ENCODE measurements around the gene CARD8. TPM values are rescaled to one million over a fixed set of nuclear protein-coding genes. Genes with fewer than 3 reads are reported as not detected.

The CARD8 gene
- total RNA-seq, 1 experiment from 2014 or later = 8.7 TPM

DNA sequence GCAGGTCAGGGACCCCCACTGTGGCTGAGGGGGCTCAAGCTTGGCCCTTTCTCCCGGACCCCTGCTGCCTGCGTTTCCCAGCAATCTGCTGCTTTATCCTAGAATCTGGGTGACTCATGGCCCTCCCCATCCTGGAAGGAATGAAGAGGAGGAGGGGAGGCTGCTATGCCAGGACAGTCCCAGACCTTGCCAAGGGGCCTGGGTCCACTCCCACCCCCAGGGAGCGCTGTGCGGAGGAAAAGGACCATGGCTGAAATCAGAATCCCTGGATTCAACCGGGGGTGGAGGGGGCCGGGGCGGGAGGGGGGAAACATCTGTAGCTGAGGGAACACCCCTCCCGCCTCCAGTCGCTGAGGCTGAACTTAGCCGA, 34.7 kb upstream of the CARD8 start:
- BruUV-seq (replicated peaks) = no TSS peak
- POLR2A ChIA-PET (ENCODE audit: unreplicated experiment) = no interaction called here
- CTCF ChIA-PET = no interaction called here
- Histone ChIP-seq H3K9me3 (ENCODE audit: low read length) (no peaks in the 10 kb centered on the region), H3K79me2 (ENCODE audit: low read length) (no peaks in the 10 kb centered on the region), H3K9me2 (replicated peaks; ENCODE audit: low read length) (no peaks in the 10 kb centered on the region), H3K4me2 (ENCODE audit: low read length) (peak overlapping the region; percentile 90; the same call in 1 of the 2 replicates), H3K36me3 (ENCODE audit: low read depth, low read length) (no peaks in the 10 kb centered on the region; the same call in 1 of the 2 replicates), H4K20me1 (ENCODE audit: low read length) (no peaks in the 10 kb centered on the region), H3K4me1 (ENCODE audit: insufficient read depth, low read length) (peaks cover 5% of the 10 kb centered on the region), H3K27ac (ENCODE audit: low read length) (no peak overlapping the region), H3K9ac (ENCODE audit: low read length) (no peak overlapping the region), H3K27me3 (ENCODE audit: low read length) (no peaks in the 10 kb centered on the region), H3K4me3 (ENCODE audit: low read length) (no peak overlapping the region), H3F3A (ENCODE audit: low read length, unreplicated experiment) (no peaks in the 10 kb centered on the region), H2AFZ (ENCODE audit: low read length) (no peak overlapping the region)
- no peak for TF ChIP-seq EZH2 (IDR thresholded peaks at IDR 0.05; ENCODE audit: low read length, unreplicated experiment)
- TF ChIP-seq, protein P1, sequence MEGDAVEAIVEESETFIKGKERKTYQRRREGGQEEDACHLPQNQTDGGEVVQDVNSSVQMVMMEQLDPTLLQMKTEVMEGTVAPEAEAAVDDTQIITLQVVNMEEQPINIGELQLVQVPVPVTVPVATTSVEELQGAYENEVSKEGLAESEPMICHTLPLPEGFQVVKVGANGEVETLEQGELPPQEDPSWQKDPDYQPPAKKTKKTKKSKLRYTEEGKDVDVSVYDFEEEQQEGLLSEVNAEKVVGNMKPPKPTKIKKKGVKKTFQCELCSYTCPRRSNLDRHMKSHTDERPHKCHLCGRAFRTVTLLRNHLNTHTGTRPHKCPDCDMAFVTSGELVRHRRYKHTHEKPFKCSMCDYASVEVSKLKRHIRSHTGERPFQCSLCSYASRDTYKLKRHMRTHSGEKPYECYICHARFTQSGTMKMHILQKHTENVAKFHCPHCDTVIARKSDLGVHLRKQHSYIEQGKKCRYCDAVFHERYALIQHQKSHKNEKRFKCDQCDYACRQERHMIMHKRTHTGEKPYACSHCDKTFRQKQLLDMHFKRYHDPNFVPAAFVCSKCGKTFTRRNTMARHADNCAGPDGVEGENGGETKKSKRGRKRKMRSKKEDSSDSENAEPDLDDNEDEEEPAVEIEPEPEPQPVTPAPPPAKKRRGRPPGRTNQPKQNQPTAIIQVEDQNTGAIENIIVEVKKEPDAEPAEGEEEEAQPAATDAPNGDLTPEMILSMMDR (conservative IDR thresholded peaks at IDR 0.05; ENCODE audit: low read depth, low read length) = no peak
- no peak for TF ChIP-seq EZH2phosphoT487 (IDR thresholded peaks at IDR 0.05; ENCODE audit: borderline replicate concordance, low read length)
- ATAC-seq (no peak), DNase-seq (no peak)
- intact Hi-C loops (cut with micrococcal nuclease) = no loop called here

DNA sequence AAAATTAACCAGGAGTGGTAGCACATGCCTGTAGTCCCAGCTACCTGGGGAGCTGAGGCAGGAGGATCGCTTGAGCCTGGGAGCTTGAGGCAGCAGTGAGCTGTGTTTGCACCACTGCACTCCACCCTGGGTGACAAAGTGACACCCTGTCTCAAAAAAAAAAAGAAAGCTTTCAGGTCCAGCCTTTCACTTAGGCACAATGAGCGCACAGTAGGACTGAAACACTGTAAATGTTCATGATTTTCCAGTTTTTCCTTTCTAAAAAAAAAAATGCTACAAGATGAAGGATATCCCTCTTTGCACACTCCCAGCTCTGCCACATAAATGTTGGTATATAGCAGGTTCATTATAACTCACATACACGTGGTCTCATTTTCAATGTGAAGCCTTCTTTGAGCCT, 32.0 kb upstream of the CARD8 start:
- Histone ChIP-seq H2AFZ (ENCODE audit: low read length) (no peak overlapping the region), H3K4me1 (ENCODE audit: insufficient read depth, low read length) (peaks cover 5% of the 10 kb centered on the region; the same call in 1 of the 2 replicates), H3K4me3 (ENCODE audit: low read length) (no peak overlapping the region), H3F3A (ENCODE audit: low read length, unreplicated experiment) (no peaks in the 10 kb centered on the region), H4K20me1 (ENCODE audit: low read length) (no peaks in the 10 kb centered on the region), H3K27ac (ENCODE audit: low read length) (no peak overlapping the region), H3K9ac (ENCODE audit: low read length) (no peak overlapping the region), H3K79me2 (ENCODE audit: low read length) (no peaks in the 10 kb centered on the region), H3K36me3 (ENCODE audit: low read depth, low read length) (no peaks in the 10 kb centered on the region; the same call in 1 of the 2 replicates), H3K9me2 (replicated peaks; ENCODE audit: low read length) (no peaks in the 10 kb centered on the region), H3K27me3 (ENCODE audit: low read length) (no peaks in the 10 kb centered on the region), H3K9me3 (ENCODE audit: low read length) (no peaks in the 10 kb centered on the region), H3K4me2 (ENCODE audit: low read length) (no peak overlapping the region)
- CTCF ChIA-PET = no interaction called here
- TF ChIP-seq EZH2 (IDR thresholded peaks at IDR 0.05; ENCODE audit: low read length, unreplicated experiment) = no peak
- TF ChIP-seq, protein P1 (conservative IDR thresholded peaks at IDR 0.05; ENCODE audit: low read depth, low read length) = no peak
- TF ChIP-seq EZH2phosphoT487 (IDR thresholded peaks at IDR 0.05; ENCODE audit: borderline replicate concordance, low read length) = no peak
- POLR2A ChIA-PET (ENCODE audit: unreplicated experiment) = no interaction called here
- DNase-seq = no peak
- intact Hi-C loops (cut with micrococcal nuclease) = no loop called here
- ATAC-seq = no peak
- no TSS peak for BruUV-seq (replicated peaks)

DNA sequence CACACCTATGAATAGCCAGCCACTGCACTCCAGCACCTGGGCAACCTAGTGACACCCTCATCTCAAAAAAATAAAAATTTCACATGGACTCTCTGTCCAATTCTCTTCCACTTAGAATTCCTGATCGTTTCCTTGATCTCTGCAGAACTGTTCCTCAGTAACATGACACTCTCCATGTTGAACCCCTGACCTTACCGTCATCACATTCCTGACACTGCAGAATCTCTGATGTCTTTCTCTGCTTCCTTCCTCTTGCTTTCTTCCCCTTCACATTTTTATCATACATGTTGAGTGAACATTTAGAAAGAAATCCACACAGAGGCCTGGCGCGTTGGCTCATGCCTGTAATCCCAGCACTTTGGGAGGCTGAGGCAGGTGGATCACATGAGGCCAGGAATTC, 29.2 kb upstream of the CARD8 start:
- no peaks in the 10 kb centered on the region for H3F3A ChIP-seq (ENCODE audit: low read length, unreplicated experiment)
- H3K4me1 ChIP-seq (ENCODE audit: insufficient read depth, low read length) = no peaks in the 10 kb centered on the region
- CTCF ChIA-PET = no interaction called here
- no peak for TF ChIP-seq EZH2 (IDR thresholded peaks at IDR 0.05; ENCODE audit: low read length, unreplicated experiment)
- TF ChIP-seq EZH2phosphoT487 (IDR thresholded peaks at IDR 0.05; ENCODE audit: borderline replicate concordance, low read length) = no peak
- TF ChIP-seq, protein P1 (conservative IDR thresholded peaks at IDR 0.05; ENCODE audit: low read depth, low read length) = no peak
- no peaks in the 10 kb centered on the region for H3K27me3 ChIP-seq (ENCODE audit: low read length)
- no peak overlapping the region for H3K27ac ChIP-seq (ENCODE audit: low read length)
- H3K79me2 ChIP-seq (ENCODE audit: low read length) = no peaks in the 10 kb centered on the region
- intact Hi-C loops (cut with micrococcal nuclease) = no loop called here
- H3K4me2 ChIP-seq (ENCODE audit: low read length) = no peak overlapping the region
- no peak overlapping the region for H3K9ac ChIP-seq (ENCODE audit: low read length)
- H3K9me3 ChIP-seq (ENCODE audit: low read length) = no peaks in the 10 kb centered on the region
- H3K9me2 ChIP-seq (replicated peaks; ENCODE audit: low read length) = no peaks in the 10 kb centered on the region
- no peaks in the 10 kb centered on the region for H3K36me3 ChIP-seq (ENCODE audit: low read depth, low read length)
- H2AFZ ChIP-seq (ENCODE audit: low read length) = no peak overlapping the region
- no peak overlapping the region for H3K4me3 ChIP-seq (ENCODE audit: low read length)
- DNase-seq = no peak
- H4K20me1 ChIP-seq (ENCODE audit: low read length) = no peaks in the 10 kb centered on the region
- BruUV-seq (replicated peaks) = no TSS peak
- no peak for ATAC-seq
- POLR2A ChIA-PET (ENCODE audit: unreplicated experiment) = no interaction called here
